GM19099 (cell line): ENCODE measurements around the gene TMEM45A.
A peak's percentile ranks its signal among the peaks of the same experiment; 100 is the strongest.

Source experiments
- POLR2A ChIP-seq: IDR thresholded peaks from 3 replicates; pipeline ENCODE4 v1.6.1; 2011; ENCODE audit warnings: low read depth; ENCODE audit not compliant: insufficient read length; ENCODE audit errors: extremely low read depth

TMEM45A gene, protein sequence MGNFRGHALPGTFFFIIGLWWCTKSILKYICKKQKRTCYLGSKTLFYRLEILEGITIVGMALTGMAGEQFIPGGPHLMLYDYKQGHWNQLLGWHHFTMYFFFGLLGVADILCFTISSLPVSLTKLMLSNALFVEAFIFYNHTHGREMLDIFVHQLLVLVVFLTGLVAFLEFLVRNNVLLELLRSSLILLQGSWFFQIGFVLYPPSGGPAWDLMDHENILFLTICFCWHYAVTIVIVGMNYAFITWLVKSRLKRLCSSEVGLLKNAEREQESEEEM

DNA sequence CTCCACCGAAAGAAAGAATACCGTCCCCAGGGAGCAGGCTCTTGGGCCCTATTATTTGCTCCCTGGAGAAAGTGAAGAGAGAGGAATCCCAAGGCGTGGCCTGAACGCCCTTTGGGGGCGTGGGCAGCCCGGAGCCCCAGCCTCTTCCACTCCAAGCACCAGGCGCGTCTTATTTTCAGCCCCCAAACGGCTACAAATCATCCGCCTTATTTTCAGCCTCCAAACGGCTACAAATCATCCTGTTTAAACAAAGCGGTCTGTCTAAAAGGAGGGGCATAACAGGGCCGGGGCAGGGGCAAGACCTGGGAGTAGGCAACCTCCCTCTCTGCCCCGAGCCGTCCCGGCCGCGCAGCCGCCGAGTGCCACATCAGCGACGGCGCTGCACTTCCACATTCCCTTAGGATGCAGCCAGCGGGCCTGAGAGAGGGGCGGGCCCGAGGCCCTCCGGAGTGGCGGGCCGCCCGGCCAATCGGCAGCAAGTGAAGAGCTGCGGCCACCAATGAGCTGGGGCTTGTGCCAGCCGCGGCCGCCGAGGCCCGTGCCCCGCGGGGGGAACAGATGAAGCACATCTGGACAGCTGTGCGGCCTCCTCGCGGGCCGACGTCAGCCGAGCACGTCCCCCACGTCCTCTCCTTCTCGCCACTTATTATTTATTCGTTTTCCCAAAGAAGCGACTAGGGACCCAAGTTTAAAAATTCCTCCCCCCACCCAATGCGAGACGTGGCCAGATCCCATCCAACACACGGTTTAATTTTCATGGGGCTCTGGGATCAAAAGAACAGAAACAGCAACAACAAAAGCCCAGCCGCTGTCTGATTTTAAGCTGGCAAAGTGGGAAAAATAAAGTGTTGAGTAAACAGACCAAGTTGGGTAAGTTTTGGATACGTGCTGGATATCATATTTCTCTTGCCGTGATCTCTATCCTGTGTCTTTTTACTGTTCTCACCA, at the start of gene TMEM45A:
TSS of gene TMEM45A (plus strand) at position 561 of the 948 bp plus-strand sequence. CDS start 62,593 bp downstream, outside the sequence.
- TF ChIP-seq POLR2A, result peak; percentile 71

DNA sequence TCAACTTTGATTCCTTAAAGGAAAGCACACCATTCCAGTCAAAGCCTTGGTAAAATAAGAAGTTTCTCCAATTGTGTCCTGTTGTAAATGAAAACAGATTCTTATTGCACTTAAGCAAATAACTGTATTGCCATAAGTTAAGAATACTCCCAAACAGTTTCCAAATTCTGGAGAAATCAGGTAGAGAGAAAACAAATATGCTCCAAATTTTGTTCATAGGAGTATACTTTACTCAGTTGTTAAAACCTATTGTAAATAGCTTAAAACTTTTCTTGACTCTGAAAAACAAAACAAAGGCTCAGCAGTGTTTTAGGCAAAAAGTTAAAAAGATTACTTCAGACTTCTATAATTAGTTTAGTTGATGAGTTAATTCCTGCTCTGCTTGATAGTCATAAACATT, 48.7 kb upstream of the TMEM45A start:
- TF ChIP-seq POLR2A, result no peak

DNA sequence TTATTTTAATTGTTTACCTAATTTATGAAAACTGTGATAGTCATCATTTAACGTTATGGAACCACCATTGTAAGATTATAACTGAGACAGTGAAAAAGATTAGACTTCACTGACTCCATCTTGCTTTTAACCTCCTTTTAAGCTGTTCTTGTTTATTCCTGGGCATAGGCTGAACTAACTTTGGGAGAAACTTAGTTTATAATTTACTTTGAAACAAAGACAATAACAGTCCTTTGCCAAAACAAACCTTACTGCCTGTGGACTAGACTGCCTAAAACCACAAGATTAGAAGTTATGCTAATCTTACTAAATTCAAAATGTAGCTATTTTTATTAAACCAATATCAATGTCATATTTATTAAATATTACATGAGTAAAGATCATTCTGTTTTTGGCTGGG, 44.3 kb upstream of the TMEM45A start:
- TF ChIP-seq POLR2A, result no peak

DNA sequence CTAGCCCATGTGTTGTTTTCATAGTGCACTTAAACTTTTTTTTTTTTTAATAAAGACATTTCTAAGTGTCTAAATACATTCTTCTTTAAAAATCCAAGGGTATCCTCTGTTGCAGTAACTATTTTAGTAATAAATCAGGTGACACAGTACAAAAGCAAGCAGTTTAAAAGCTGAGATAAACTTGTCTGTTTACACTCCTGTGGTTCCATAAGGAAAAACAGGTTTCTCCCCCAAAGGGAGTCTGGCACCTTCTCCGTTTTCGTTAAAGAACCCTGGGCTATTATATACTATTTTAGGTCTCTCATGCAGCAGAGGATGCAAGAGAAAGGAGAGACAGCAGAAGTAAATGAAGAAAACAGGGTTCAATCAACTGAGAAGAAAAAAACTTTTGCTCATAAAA, 43.2 kb upstream of the TMEM45A start:
- no peak for TF ChIP-seq POLR2A

DNA sequence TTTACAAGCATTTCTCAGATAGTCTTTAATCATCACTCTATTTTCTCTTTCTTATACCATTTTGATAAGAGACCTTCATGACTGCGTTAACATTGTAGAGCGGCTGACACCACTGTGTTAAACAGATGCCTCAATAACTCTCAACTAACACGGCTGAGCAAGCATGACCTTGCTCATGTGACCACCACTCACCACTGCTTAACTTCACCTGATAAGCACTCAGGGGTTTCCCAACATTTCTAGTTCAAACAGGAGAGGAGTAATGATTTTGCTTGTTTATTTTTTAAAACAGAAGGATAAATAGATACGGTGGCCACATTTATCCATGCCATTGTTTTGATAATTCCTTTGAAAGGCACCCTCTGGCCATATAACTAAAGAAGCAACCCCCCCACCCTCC, 37.7 kb upstream of the TMEM45A start:
- TF ChIP-seq POLR2A, result no peak

DNA sequence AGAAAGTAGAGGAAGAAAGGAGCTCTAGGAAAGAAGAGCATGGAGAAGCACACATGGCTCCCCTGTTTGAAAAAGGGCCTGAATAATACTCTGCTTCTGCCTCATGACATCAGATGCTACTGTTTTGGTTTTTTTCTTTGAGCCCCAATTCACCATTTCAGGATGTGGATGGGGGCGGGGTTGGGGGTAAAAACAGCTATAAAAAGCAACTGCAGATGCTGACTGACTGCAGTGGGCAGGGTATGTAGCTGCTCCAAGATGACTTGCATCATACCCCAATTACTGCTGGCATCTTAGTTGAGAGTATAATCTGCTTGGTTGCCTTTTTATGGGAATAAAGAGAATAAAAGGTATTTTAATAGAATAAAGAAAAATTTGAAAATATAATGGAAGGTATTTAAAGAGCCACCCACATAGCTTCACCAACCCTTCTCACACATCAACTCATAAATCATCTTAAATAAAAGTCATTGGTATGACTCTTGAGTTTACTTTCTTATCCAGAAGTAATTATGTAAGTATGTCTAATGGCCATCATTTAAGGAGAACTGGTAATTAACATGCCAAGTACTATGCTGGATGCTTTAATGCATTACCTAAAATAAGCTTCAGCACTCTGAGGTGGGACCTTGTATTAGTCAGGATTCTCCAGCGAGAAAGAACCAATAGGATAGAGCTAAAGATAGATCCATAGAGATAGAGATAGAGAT, 36.4 kb upstream of the TMEM45A start:
- TF ChIP-seq POLR2A, result no peak

DNA sequence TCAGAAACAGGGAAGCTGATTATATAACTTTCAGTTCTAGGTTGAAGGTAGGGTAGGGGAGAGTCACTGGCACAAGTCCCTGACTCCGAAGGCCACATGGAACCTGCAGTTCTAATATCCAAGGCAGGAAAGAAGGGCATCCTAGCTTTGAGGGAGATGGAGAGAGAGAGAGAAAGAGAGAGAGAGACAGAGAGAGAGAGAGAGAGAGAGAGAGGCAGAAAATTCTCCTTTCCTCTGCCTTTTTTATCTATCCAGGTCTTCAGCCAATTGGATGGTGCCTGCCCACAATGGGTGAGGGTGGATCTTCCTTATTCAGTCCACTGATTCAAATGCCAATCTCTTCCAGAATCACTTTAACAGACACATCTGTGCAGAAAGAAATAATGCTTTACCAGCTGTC, 35.7 kb upstream of the TMEM45A start:
- no peak for TF ChIP-seq POLR2A

DNA sequence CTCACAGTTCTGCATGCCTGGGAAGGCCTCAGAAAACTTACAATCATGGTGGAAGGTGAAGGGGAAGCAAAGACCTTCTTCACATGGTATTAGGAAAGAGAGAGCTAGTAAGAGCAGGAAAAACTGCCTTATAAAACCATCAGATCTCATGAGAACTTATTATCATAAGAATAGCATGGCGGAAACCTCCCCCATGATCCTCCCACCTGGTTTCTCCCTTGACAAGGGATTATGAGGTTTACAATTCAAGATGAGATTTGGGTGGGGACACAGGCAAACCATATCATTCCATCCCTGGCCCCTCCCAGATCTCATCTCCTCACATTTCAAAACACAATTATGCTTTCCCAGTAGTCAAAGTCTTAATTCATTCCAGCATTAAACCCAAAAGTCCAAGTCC, 34.6 kb upstream of the TMEM45A start:
- TF ChIP-seq POLR2A, result no peak

DNA sequence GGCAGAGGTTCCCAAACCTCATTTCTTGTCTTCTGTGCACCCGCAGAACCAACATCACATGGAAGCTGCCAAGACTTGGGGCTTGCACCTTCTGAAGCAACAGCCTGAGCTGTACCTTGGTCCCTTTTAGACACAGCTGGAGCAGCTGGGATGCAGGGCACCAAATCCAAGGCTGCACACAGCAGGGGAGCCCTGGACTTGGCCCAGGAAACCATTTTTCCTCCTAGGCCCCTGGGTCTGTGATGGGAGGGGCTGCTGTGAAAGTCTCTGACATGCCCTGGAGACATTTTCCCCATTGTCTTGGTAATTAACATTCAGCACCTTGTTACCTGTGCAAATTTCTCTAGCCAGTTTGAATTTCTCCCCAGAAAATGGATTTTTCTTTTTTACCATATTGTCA, 33.6 kb upstream of the TMEM45A start:
- no peak for TF ChIP-seq POLR2A

DNA sequence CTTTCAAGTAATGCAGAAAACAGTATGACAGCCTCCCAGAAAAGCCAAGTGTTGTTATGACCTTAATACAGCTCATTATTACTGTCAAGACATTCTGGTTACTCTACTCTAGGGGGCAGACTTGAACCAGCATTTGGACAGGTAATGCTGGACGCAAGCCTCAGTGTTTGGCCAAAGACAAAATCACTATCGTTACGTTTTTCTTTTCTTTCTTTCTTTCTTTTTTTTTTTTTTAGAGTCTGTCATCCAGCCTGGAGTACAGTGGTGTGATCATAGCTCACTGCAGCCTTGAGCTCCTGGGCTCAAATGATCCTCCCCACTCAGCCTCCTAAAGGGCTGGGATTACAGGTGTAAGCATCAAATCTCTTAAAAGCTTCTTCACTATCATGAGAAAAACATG, 29.4 kb upstream of the TMEM45A start:
- no peak for TF ChIP-seq POLR2A

DNA sequence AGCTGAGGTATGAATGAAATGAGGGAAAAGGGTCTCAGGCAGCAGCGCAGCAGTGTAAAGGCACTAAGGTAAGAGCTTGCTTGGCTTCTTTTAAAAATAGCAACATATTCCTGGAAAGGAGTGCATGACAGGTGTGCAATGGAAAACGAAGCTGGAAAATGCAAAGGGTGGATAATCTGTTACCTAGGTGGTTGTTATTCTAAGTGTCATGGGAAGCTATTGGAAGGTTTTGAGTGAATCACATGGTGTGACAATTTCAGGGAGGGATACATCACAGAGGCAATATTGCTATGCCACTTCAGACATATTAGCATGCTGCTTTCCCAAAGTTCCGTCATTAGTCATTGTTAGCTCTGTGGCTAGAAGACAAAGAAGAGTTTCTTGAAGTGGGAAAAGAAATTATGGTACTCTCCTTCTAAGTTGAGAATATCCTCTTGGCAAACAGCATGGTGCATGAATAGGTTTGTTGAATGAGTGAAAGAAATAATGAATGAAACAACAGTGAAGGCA, 28.7 kb upstream of the TMEM45A start:
- TF ChIP-seq POLR2A, result no peak

DNA sequence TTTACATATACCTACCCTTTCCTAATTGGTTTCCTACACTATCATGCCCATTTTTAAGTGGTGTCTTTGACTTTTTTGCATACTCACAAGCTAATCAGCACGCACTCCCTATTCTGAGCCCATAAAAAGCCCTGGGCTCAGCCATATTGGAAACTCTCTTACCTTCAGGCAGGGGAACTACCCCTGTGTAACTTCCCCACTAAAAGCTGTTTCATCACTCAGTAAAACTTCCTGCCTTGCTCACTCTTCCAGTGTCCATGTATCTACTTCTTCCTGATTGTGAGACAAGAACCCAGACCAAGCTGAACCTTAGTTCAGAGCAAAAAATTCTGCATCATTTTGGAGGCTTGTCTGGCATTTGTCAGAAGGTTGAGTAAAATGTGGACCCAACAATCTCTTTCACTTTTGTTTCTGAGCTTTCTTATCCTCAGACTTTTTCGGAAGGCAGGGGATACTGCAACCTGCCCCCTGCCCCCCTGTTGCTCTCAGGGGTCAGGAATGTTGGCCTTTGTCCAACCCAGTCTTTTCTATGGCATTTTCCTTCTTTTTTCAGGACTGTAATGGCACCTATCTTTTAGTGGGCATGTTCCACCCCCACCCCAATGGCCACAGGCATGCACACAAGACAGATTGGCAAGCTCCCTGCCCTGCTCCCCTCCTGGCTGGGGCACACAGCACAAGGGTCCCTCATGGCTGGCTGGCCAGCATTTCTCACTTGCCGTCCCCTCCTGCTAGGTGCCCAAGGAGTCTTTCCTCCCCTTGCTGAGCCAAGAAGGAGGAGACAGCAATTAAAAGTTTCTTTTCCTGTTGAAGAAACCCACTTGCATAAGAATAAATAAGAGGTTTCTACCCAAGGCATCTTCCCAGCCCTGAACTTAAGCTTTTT, 26.3 kb upstream of the TMEM45A start:
- no peak for TF ChIP-seq POLR2A

DNA sequence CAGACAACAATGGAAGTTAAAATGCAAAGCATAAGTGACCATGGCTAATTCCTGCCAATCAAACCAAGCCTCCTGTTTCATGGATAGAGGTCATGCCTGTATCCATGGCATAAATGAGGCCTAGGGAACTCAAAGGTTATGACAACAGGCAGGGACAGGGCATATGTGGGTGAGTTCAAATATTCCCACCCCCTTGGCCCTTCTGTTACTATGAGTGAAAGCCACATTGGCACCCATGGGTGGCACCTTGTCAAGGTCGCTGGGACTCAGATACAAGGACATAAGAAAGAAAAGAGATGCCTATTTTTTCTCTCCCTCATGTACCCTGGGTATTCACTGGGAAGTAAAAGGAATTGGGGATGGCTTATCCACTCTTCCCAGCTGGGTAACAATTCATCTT, 25.3 kb upstream of the TMEM45A start:
- TF ChIP-seq POLR2A, result no peak

DNA sequence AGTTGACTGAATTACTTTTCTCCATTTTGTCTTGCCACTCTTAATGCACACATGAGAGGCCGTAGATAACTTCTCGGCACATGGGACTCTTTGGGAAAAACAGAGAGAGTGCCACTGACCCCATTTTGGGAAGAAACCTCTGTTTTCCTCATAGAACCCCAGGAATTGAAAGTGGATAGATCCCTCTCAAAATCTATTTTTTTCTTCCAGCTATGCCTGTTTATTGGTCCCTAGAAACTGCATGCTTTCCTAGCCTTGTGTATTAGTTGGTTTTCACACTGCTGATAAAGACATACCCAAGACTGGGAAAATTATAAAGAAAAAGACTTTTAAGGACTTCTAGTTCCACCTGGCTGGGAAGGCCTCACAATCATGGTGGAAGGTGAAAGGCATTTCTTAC, 23.7 kb upstream of the TMEM45A start:
- TF ChIP-seq POLR2A, result no peak

DNA sequence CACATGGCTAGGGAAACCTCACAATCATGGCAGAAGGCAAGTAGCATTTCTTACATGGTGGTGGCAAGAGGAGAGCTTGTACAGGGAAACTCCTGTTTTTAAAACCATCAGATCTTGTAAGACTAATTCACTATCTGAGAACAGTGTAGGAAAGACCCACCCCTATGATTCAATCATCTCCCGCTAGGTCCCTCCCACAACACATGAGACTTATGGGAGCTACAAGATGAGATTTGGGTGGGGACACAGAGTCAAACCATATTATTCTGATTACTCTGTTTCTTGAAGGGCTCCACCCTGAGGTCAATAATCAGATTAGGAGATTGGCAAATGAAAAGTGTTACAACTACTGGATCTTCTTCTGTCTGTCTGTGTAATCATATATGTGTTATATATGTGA, 21.5 kb upstream of the TMEM45A start:
- TF ChIP-seq POLR2A, result no peak

DNA sequence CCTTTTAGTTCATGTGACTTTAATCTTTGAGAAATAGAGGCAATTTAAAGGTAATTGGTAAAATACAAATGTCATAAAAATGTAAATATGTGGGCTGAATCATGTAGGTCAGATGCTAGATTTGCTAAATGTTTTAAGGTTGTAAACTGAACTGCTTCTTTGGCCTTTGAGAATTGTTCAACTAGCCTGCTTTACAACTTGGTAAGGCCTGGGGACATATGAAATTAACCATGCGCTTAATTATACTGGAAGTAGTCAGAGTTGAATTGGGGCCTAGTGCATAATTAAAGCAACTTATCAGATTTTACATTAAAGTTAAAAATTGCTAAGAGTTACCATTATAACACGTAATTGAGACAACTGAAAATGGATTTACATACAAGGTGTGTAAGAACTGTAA, 21.0 kb upstream of the TMEM45A start:
- no peak for TF ChIP-seq POLR2A
